Glutamatergic neuron (in vitro differentiated cells): Measurements from ENCODE around the gene QRICH1. TPM values are rescaled to one million over a fixed set of nuclear protein-coding genes. Genes with fewer than 3 reads are reported as not detected.

ENCODE experiments used
- DNase-seq: peaks from one replicate; pipeline ENCODE4 v3.0.0; 2022
- H3K27ac Mint-ChIP-seq: one replicate; pipeline ENCODE4 v1.8.0; 2020; ENCODE audit warnings: mild to moderate bottlenecking, mixed read lengths, inconsistent platforms; ENCODE audit not compliant: unreplicated experiment
- H3K27me3 Mint-ChIP-seq: one replicate; pipeline ENCODE4 v1.8.0; 2020; ENCODE audit warnings: mild to moderate bottlenecking, moderate library complexity, mixed read lengths, inconsistent platforms; ENCODE audit not compliant: unreplicated experiment
- H3K36me3 Mint-ChIP-seq: one replicate; pipeline ENCODE4 v1.8.0; 2020; ENCODE audit warnings: mild to moderate bottlenecking, mixed read lengths, inconsistent platforms; ENCODE audit not compliant: unreplicated experiment
- H3K4me1 Mint-ChIP-seq: one replicate; pipeline ENCODE4 v1.8.0; 2020; ENCODE audit warnings: mild to moderate bottlenecking, low read depth, mixed read lengths, inconsistent platforms; ENCODE audit not compliant: unreplicated experiment
- H3K4me3 Mint-ChIP-seq: one replicate; pipeline ENCODE4 v1.8.0; 2020; ENCODE audit warnings: mild to moderate bottlenecking, mixed read lengths, inconsistent platforms; ENCODE audit not compliant: unreplicated experiment
- H3K9me3 Mint-ChIP-seq: one replicate; pipeline ENCODE4 v1.8.0; 2020; ENCODE audit warnings: mild to moderate bottlenecking, moderate library complexity, mixed read lengths, inconsistent platforms; ENCODE audit not compliant: unreplicated experiment
- total RNA-seq: library from RNA; stranded (reverse); fragmentation: NEBNext Ultra II Directional; extraction: Animal tissue kit (Norgen Biotek cat#: 25700); gene quantifications from one replicate; pipeline ENCODE4 v1.2.1, GENCODE V29; 2021; ENCODE audit not compliant: unreplicated experiment
- TF ChIP-seq, protein P1 (sequence below): fragments of 200-600 bp; sonication (generic); IDR thresholded peaks from one replicate; pipeline ENCODE4 v1.5.0; 2021; ENCODE audit not compliant: partially characterized antibody, unreplicated experiment

Gene QRICH1
- total RNA-seq, 1 donor from 2014 or later: 135 TPM

DNA sequence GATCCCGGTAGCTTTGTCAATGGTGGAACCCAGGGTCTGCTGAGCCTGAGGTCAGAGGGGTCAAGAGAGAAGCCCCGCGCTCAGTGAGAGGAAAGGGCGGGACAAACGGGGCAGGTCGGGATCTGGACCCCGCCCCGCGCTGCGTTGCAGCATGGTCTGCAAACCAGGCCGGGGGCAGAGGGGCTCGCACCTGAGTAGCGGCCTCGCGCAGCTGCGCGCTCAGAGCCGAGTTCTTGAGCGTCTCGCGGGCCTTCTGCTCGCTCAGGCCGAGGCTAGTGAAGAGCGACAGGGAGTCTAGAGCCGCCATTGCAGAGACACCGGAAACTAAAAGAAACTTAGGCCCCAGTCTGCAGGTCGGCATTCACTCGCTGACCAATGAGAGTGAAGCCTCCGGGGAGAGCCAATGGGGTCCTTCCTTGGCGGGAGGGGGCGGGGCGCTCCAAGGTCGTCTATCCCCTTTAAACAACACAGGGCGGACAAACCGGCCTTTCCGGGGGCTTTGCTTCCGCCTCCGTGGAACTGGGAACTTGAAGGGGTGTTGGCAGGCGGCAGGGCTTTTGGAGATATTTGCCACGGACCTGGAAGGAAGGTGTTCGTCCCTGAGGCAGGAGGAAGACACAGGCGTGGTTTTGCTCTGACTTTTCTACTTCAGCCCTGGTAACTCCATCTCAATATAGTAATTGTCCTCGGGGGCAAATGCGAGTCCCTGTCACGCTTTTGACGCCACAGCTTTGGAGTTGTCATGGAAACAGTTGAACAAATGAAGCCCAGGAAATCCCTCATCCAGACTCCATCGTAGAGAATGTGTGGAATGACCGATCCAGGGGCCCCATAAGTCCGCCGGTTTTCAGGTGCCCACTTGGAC, 10.8 kb upstream of the QRICH1 start, which contains the start of gene QARS1:
TSS of gene QARS1 (minus strand) at position 331 of the 865 bp plus-strand sequence. CDS start at position 307, 24 bp downstream.
- Mint-ChIP-seq H3K4me1 (peaks cover 5% of the 10 kb centered on the region), H3K4me3 (peak within 1 kb of the TSS; percentile 99), H3K36me3 (no peaks in the 10 kb centered on the region), H3K27me3 (peaks cover 8% of the 10 kb centered on the region), H3K9me3 (peaks cover 3% of the 10 kb centered on the region), H3K27ac (peak within 1 kb of the TSS; percentile 87)
- TF ChIP-seq, protein P1, sequence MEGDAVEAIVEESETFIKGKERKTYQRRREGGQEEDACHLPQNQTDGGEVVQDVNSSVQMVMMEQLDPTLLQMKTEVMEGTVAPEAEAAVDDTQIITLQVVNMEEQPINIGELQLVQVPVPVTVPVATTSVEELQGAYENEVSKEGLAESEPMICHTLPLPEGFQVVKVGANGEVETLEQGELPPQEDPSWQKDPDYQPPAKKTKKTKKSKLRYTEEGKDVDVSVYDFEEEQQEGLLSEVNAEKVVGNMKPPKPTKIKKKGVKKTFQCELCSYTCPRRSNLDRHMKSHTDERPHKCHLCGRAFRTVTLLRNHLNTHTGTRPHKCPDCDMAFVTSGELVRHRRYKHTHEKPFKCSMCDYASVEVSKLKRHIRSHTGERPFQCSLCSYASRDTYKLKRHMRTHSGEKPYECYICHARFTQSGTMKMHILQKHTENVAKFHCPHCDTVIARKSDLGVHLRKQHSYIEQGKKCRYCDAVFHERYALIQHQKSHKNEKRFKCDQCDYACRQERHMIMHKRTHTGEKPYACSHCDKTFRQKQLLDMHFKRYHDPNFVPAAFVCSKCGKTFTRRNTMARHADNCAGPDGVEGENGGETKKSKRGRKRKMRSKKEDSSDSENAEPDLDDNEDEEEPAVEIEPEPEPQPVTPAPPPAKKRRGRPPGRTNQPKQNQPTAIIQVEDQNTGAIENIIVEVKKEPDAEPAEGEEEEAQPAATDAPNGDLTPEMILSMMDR: no peak
- DNase-seq: peak; percentile 94

DNA sequence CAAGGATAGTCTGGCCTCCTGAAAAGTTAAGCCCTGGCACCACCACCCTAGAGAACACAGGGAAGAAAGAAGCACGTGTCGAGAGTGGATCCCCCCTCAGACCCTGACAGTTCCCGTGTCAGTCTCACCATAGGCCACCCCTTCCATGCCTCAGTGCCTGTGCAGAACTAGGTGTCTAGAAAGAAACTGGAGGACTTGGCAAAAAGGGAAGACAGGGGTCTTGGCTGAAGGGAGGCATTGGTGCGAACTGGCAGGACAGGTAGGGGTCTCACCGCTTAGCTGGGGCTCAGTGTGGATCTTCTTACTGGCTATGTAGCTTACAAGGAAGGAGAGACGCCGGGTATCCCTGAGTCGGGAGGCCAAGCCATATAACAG, 10.2 kb upstream of the QRICH1 start:
- peaks cover 3% of the 10 kb centered on the region for H3K9me3 Mint-ChIP-seq
- peak overlapping the region; percentile 99 for H3K4me3 Mint-ChIP-seq
- peaks cover 8% of the 10 kb centered on the region for H3K27me3 Mint-ChIP-seq
- peak overlapping the region; percentile 87 for H3K27ac Mint-ChIP-seq
- no peaks in the 10 kb centered on the region for H3K36me3 Mint-ChIP-seq
- H3K4me1 Mint-ChIP-seq: peaks cover 5% of the 10 kb centered on the region
- TF ChIP-seq, protein P1: no peak
- no peak for DNase-seq

DNA sequence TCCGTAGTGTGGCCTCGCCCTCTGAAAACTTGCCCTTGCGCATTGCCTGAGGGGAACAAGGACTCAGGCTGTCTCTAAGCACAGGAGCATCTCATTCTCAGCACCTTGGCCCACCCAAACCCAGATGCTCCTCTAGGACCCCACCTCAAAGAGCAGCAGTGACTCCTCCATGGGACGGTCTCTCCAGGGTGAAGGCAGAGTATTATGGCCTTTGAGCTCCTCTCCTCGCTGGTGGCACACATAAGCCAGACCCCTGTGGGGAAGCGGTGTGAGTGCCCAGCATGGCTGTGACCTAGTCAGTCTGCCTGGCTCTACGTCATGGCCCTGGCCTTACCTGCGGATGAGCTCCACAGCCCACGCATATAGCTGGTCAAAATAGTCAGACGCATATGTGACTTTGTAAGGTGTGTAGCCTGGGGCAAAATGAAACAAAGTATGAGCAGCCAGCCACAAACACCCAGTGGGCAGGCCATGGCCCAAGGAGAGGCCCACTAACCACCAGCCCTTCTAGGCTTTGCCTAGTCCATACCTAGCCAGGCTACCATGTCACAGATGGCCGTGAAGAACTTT, 6.3 kb upstream of the QRICH1 start:
- Mint-ChIP-seq H3K27ac (no peak overlapping the region), H3K36me3 (no peaks in the 10 kb centered on the region), H3K4me3 (no peak overlapping the region), H3K27me3 (peaks cover 5% of the 10 kb centered on the region), H3K9me3 (peaks cover 1% of the 10 kb centered on the region), H3K4me1 (peaks cover 4% of the 10 kb centered on the region)
- TF ChIP-seq, protein P1: no peak
- DNase-seq: no peak

DNA sequence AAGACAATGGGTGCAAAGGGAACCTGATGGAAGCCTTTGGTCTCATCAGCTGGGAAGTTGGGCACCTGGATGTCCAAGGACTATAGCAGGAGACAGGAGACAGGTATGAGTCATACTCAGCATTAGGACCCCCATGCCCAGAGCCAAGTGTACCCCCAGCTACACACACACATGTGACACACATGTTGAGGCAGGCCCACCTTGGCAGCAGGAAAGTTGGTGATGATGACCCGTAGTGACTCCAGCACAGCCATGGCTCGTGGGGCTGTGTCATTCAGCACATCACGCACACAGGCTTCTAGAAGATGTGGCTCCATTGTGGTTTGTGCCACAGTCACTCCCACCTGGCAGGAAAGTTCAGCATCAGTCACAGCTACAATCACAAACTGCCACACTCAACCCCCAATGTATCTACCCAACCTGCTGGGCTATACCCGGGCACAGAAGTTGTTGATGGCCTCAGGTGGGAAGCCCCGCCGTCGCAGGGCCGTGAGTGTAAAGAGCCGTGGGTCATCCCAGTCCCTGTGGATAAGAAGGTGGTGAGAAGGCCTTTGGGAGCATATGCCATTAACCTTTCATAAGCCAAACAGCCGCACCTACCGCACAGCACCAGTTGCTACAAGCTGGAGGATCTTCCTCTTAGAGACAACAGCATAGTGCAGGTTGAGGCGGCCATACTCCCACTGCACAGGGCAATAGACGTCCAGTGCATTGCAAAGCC, 5.2 kb upstream of the QRICH1 start:
- no peak overlapping the region for H3K27ac Mint-ChIP-seq
- H3K9me3 Mint-ChIP-seq: no peaks in the 10 kb centered on the region
- peaks cover 4% of the 10 kb centered on the region for H3K4me1 Mint-ChIP-seq
- H3K4me3 Mint-ChIP-seq: no peak overlapping the region
- H3K36me3 Mint-ChIP-seq: no peaks in the 10 kb centered on the region
- DNase-seq: no peak
- TF ChIP-seq, protein P1: no peak
- H3K27me3 Mint-ChIP-seq: peaks cover 6% of the 10 kb centered on the region
